ENCODE data around the gene EVA1C.

Gene EVA1C

DNA sequence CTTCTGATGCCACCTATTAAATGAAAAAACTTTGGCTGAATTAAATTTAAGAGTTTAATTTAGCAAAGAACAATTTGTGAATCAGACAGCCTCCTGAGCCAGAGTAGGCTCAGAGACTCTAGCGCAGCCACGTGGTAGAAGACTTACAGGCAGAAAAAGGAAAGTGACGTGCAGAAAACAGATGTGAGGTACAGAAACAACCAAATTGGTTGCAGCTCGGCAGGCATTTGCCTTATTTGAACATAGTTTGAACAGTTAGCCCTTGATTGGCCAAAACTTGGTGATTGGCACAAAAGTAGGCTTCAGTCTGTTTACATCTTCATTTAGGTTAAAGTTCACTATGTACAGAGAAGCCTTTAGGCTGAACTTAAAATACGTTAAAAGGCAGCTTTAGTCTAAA is 149.9 kb downstream of the EVA1C start:
- no peak for DNase-seq (ENCODE audit: low read depth in 3 of 3)

GRCh38 chr21:32562915-32563314 is 150.4 kb downstream of the EVA1C start:
- DNase-seq (ENCODE audit: low read depth in 3 of 3), result no peak

Measured in stimulated activated CD4-positive, alpha-beta T cell treated with anti-CD3 and anti-CD28 coated beads, TNF-alpha, amount 100 ng/mL, for 48 hours (primary cell).